Measurements from ENCODE around the gene KMT2B. TPM values are rescaled to one million over a fixed set of nuclear protein-coding genes. Genes with fewer than 3 reads are reported as not detected.

KMT2B gene
- total and polyA plus RNA-seq, 2 of the 8 experiments (the other 6 are each of a cell fraction or from before 2014, with no cell fraction given): 26.7 to 38.6 TPM

DNA sequence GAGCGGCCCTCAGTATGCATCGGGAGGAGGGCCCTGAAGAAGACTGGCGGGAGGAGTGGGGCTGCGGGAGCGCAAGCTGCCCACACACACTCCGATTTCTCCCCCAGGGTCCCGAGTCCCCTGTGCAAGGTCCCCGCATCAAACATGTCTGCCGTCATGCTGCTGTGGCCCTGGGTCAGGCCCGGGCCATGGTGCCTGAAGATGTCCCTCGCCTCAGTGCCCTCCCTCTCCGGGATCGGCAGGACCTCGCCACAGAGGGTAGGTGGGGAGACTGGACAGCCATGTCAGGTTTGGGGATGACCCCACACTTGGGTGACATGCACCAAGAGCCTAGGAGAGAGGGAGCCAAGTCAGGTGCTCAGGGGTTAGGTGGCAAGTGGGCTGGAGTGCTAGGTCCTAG lies 4.7 kb downstream of the KMT2B start (continued):
- TF ChIP-seq RBBP5 (IDR thresholded peaks at IDR 0.05; ENCODE audit: borderline replicate concordance, low read depth, low read length): no peak
- no peak for TF ChIP-seq JUND (IDR thresholded peaks at IDR 0.05; ENCODE audit: low read length)
- TF ChIP-seq RFX5 (IDR thresholded peaks at IDR 0.05; ENCODE audit: borderline replicate concordance, low read depth, low read length): no peak
- TF ChIP-seq CHD2 (IDR thresholded peaks at IDR 0.05; ENCODE audit: low read length): no peak
- no peak for TF ChIP-seq TAF1 (IDR thresholded peaks at IDR 0.05; ENCODE audit: low read depth, low read length)
- TF ChIP-seq JUN (IDR thresholded peaks at IDR 0.05; ENCODE audit: low read depth, low read length): no peak

Measured in H1 (cell line).